Measurements from ENCODE around the gene GRIFIN. TPM values are rescaled to one million over a fixed set of nuclear protein-coding genes. Genes with fewer than 3 reads are reported as not detected.
"Not testable (repeated sequence)": the region's sequence is repeated elsewhere in the genome, so short reads cannot be mapped to it uniquely, and the experiment has no call there.

GRIFIN gene
- total RNA-seq, 2 donors from 2014 or later = not detected

DNA sequence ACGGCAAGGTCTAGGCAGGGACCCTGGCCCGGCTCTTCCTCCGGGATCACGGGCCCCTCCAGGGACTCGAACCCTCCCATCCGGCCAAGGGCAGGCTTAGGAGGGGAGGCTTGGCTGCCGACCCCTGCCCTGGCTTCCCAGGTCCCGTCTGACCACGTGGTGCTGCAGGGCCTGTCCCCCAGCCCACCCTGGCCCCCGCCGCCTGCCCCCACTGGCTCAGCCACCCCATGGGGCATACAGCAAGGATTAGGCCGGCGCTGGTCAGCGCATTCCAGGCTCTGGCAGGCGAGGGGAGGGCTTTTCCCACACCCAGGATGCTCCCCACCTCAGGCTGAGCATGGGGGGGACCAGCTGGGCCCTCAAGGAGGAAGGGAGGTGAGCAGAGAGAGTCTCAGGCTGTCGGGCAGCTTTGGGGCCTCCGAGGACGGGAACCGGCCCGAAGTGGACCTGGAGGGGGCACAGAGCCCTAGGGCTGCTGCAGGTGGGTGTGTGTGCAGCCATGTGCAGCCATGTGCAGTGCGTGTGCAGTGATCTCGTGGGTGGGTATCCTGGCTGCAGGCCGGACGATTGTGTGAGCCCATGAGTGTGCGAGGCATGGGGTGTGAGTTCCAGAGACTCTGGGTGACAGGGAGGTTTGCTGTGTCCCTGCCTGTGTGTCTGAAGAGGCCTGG is 713 bp upstream of the GRIFIN start:
- Mint-ChIP-seq H3K9me3 (no peaks in the 10 kb centered on the region), H3K36me3 (ENCODE audit: insufficient read depth in 2 of 2) (no peaks in the 10 kb centered on the region), H3K27ac (no peak overlapping the region), H3K4me3 (no peak overlapping the region), H3K4me1 (ENCODE audit: low read depth) (no peaks in the 10 kb centered on the region), H3K27me3 (ENCODE audit: low read depth) (no peaks in the 10 kb centered on the region)
- DNase-seq = no peak
- ATAC-seq (replicated peaks in 1 of 2) = no peak

DNA sequence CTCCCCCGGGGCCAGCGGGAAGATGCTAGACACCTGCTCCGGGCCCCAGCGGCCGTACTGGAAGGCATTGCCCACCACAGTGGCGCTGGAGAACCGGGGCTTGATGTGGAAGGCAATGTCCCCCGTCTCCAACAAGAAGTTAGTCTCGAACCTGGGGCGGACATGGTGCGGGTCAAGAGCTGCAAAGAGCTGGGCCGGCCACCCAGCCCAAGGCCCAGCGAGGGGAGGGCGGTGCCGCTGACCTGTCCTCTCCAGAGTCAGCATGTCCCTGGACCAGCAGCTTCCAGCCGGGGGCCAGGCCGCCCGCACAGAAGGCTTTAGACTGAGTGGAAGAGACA is 551 bp downstream of the GRIFIN start:
- peaks cover 6% of the 10 kb centered on the region for H3K27me3 Mint-ChIP-seq (ENCODE audit: low read depth)
- no peak overlapping the region for H3K27ac Mint-ChIP-seq
- ATAC-seq (replicated peaks in 1 of 2) (no peak), DNase-seq (no peak)
- no peak overlapping the region for H3K4me3 Mint-ChIP-seq
- H3K4me1 Mint-ChIP-seq (ENCODE audit: low read depth) = no peaks in the 10 kb centered on the region
- no peaks in the 10 kb centered on the region for H3K9me3 Mint-ChIP-seq
- H3K36me3 Mint-ChIP-seq (ENCODE audit: insufficient read depth in 2 of 2) = no peaks in the 10 kb centered on the region

DNA sequence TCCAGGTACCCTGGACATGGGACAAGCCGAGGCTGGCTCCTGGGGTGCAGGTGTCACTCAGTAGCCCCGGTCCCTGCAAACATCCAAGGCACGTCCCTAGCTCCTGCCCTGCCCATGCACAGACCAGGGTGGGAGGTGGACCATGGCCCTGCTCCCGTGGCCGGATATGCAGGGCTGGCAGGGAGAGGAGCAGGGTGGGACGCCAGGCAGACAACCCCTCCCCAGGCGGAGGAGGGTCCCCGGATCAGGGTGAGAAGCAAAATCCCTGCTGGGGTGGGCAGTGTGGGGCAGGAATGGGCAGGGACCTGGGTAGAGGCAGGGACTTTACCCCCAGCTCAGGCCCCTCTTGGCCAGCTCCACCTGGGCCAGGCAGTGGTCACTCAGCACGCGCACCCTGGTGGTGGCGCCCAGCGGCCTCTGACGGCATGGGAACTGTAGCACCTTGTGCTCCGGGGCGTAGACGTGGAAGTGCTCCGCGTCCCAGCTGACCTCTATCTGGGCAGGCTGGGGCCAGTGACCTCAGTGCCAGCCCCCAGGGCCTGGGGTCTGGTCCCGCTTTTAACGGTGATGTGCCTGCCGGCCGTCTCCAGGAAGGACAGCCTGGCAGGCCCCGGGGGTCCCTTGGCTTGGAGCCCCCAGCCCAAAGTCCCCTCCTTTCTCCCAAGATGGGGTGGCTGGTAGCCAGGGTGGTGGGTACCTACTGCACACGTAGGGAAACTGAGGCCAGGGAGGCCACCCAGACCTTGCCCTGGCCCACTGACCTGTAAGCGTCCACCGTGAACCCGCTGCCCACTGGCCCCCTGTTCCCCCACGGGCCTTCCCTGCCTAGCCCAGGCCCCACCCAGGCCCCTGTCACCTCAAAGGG is 1.2 kb downstream of the GRIFIN start:
- H3K4me3 Mint-ChIP-seq = no peak overlapping the region
- H3K27me3 Mint-ChIP-seq (ENCODE audit: low read depth) = peaks cover 11% of the 10 kb centered on the region
- no peak for ATAC-seq (replicated peaks in 1 of 2)
- H3K27ac Mint-ChIP-seq = no peak overlapping the region
- H3K9me3 Mint-ChIP-seq = no peaks in the 10 kb centered on the region
- DNase-seq = no peak
- H3K4me1 Mint-ChIP-seq (ENCODE audit: low read depth) = no peaks in the 10 kb centered on the region
- no peaks in the 10 kb centered on the region for H3K36me3 Mint-ChIP-seq (ENCODE audit: insufficient read depth in 2 of 2)

DNA sequence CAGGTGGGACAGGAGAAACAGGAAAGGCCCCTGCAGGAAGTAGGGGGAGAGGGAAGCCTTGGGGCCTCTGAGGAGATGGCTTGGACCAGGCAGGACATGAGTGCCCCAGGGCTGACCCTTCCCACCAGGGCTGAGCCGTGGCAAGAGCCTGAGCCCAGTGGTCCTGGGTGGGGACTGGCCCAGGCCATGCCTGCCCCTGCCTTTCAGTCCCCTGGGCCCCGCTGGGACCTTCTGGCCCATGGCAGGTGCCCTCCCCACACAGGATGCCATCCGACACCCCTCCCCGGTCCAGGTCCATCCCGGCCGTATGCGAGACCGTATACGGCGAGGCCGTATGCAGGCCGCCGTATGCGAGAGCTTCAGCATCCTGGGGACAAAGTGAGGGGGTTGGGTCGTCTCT is 2.0 kb downstream of the GRIFIN start:
- DNase-seq (no peak), ATAC-seq (replicated peaks in 1 of 2) (no peak)
- H3K27me3 Mint-ChIP-seq (ENCODE audit: low read depth) = peaks cover 19% of the 10 kb centered on the region

DNA sequence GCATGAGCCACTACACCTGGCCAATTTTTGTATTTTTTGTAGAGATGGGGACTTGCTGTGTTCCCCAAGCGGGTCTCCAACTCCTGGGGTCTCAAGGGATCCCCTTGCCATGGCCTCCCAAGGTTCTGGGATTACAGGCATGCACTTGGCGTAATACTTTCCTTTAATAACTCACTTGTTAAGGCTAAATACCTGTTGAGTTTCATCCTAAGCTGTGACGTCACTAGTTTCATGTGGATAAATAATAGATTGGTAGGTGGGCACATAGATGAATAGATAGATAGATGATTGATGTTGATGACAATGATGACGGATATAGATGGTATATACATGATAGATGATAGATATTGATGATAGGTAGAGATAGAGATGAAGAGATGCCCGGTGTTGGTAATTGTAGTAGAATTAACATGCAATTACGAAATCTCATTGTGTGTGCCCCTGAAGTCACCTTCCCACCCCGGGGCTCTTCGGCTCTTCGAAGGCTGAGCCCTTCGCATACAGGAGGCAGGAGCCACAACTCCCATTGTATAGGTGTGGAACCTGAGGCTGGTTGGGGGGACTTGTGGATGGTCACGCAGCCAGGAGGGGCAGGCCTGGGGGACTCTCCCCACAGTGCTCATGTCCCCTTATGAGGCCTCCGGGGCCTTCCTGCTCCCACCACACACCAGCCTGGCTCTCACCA is 2.6 kb downstream of the GRIFIN start:
- DNase-seq (no peak), ATAC-seq (replicated peaks in 1 of 2) (no peak)
- Mint-ChIP-seq H3K9me3 (no peaks in the 10 kb centered on the region), H3K4me3 (no peak overlapping the region), H3K36me3 (ENCODE audit: insufficient read depth in 2 of 2) (no peaks in the 10 kb centered on the region), H3K27ac (no peak overlapping the region), H3K4me1 (ENCODE audit: low read depth) (peaks cover 6% of the 10 kb centered on the region), H3K27me3 (ENCODE audit: low read depth) (peaks cover 25% of the 10 kb centered on the region)

More for the DNA sequence above, 2.0 kb downstream of the GRIFIN start:
- Mint-ChIP-seq H3K27ac (no peak overlapping the region), H3K4me1 (ENCODE audit: low read depth) (no peaks in the 10 kb centered on the region), H3K36me3 (ENCODE audit: insufficient read depth in 2 of 2) (no peaks in the 10 kb centered on the region), H3K4me3 (no peak overlapping the region), H3K9me3 (no peaks in the 10 kb centered on the region)

DNA sequence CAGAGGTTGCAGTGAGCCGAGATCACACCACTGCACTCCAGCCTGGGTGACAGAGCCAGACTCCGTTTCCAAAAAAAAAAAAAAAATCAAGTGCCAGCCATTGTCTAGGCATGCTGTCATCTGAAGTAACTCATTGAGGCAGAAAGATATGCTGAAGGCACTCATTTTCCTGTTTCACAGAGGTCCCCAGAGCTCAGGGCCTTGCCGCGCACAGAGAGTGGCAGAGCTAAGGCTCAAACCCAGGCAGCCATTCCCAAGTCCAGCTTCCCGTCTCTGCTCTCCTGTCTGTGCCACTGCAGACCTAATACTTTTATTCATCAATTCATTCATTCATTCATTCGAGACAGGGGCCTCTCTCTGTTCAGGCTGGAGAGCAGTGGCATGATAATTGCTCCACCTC is 3.5 kb downstream of the GRIFIN start:
- Mint-ChIP-seq H3K4me3 (no peak overlapping the region), H3K4me1 (ENCODE audit: low read depth) (peaks cover 6% of the 10 kb centered on the region)
- ATAC-seq (replicated peaks in 1 of 2) = no peak

DNA sequence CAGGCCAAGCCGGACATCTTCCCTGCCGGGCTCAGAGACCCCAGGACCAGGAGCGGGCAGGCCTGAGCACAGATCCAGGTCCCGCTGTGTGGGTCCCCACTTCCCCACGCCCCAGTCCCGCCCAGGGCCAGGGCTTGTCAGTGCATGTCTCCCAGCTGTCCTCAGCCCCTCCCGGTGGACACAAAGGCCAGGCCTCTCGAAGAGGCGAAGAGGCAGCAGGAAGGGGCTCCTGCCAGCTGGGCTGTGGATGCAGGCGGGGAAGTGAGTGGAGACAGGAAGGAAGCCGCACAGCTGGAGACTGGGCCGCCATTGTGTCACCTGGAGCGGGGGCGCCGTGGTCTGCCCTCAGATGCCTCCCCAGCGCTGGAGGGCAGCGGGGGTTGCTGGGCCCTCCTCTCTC is 4.8 kb downstream of the GRIFIN start:
- Mint-ChIP-seq H3K36me3 (ENCODE audit: insufficient read depth in 2 of 2) (no peaks in the 10 kb centered on the region), H3K4me1 (ENCODE audit: low read depth) (peaks cover 6% of the 10 kb centered on the region), H3K4me3 (no peak overlapping the region), H3K27me3 (ENCODE audit: low read depth) (peaks cover 25% of the 10 kb centered on the region), H3K27ac (no peak overlapping the region), H3K9me3 (no peaks in the 10 kb centered on the region)
- ATAC-seq (replicated peaks in 1 of 2) (no peak), DNase-seq (no peak)

More for the DNA sequence above, 3.5 kb downstream of the GRIFIN start:
- peaks cover 25% of the 10 kb centered on the region for H3K27me3 Mint-ChIP-seq (ENCODE audit: low read depth)
- H3K36me3 Mint-ChIP-seq (ENCODE audit: insufficient read depth in 2 of 2) = no peaks in the 10 kb centered on the region
- no peak overlapping the region for H3K27ac Mint-ChIP-seq
- no peak for DNase-seq
- no peaks in the 10 kb centered on the region for H3K9me3 Mint-ChIP-seq

DNA sequence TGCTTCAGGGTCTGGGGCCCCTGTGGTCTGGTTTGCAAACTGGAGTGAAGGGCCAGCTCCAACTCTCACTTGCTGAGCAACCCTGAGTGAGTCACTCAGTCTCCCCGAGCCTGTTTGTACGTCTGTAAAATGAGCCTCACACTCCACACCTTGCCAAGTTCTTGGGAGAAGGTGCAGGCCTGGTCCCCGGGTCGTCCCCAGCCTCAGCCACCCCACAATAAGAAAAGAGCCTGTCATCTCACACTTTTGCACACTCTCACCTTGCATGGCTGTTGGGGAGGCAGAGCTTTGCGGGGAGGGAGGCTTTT is 5.2 kb downstream of the GRIFIN start:
- DNase-seq = no peak
- H3K27ac Mint-ChIP-seq = no peak overlapping the region
- H3K36me3 Mint-ChIP-seq (ENCODE audit: insufficient read depth in 2 of 2) = no peaks in the 10 kb centered on the region
- ATAC-seq (replicated peaks in 1 of 2) = no peak
- no peak overlapping the region for H3K4me3 Mint-ChIP-seq
- no peaks in the 10 kb centered on the region for H3K9me3 Mint-ChIP-seq
- H3K4me1 Mint-ChIP-seq (ENCODE audit: low read depth) = peaks cover 6% of the 10 kb centered on the region
- H3K27me3 Mint-ChIP-seq (ENCODE audit: low read depth) = peaks cover 25% of the 10 kb centered on the region

DNA sequence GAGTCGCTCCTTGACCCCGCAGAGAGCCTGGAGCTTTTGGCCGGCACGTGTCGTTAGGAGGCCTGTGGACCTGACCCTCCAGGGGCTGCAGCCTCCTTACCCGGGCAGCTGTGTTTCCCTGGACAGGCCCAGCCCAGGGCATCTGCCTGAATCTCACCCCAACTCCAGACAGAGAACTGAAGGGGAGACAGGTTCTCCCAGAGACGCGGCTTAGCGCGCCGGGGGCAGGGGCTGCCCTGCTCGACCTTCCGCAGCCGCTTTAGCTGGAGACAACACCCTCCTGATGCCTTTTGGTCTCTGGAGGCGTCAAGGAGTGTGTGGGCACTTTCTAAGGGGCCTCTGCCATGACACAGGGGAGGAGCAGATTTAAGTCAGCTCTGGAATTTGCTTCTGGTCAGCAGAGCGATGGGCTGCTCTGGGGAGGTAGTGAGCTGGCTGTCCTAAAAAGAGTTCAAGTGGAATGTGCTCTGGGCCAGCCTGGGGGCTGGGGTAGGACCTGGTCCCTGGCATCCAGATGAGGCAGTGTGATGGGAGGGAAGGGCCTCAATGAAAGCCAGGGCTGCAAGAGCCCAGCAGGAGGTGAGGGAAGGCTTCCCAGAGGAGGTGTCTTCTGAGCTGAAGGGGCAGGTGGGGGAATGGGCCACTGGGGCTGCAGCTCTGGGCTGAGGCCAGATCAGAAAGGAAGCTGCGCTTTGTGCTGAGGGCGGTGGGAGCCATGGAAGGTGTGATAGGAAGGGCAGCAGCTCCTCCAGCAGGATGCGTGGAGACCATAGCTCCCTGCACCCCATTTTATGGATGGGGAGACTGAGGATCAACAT is 5.8 kb downstream of the GRIFIN start:
- H3K27ac Mint-ChIP-seq = no peak overlapping the region
- H3K4me3 Mint-ChIP-seq = no peak overlapping the region
- no peak for DNase-seq
- ATAC-seq (replicated peaks in 1 of 2) = no peak
- peaks cover 6% of the 10 kb centered on the region for H3K4me1 Mint-ChIP-seq (ENCODE audit: low read depth)
- peaks cover 25% of the 10 kb centered on the region for H3K27me3 Mint-ChIP-seq (ENCODE audit: low read depth)
- no peaks in the 10 kb centered on the region for H3K36me3 Mint-ChIP-seq (ENCODE audit: insufficient read depth in 2 of 2)
- no peaks in the 10 kb centered on the region for H3K9me3 Mint-ChIP-seq

DNA sequence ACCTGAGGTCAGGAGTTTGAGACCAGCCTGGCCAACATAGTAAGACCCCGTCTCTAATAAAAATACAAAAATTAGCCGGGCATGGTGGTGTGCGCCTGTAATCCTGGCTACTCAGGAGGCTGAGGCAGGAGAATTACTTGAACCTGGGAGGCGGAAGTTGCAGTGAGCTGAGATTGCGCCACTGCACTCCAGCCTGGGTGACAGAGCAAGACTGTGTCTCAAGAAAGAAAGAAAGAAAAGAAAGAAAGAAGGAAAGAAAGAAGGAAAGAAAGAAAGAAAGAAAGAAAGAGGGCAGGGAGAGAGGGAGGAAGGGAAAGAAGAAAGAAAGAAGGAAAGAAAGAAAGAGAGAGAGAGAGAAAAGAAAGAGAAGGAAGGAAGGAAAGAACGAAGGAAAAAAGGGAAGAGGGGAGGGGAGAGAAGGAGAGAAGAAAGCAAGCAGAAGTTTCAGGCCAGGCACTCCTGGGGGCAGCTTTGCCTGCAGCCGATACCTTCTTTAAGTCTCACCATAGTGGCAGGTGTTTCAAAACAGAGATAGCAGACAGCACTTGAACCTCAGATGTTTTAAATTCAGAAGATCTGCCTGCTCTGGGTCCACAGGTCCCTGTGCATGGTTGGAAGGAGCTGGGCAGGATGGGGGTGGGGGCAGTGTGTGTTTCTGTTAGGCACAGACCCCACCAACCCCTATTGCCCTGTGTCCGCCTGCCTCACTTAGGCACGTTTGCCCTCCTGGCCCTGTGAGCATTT is 6.6 kb downstream of the GRIFIN start:
- H3K36me3 Mint-ChIP-seq (ENCODE audit: insufficient read depth in 2 of 2); H3K9me3 Mint-ChIP-seq; H3K4me3 Mint-ChIP-seq; H3K4me1 Mint-ChIP-seq (ENCODE audit: low read depth); H3K27ac Mint-ChIP-seq; DNase-seq; ATAC-seq (replicated peaks in 1 of 2): not testable (repeated sequence)
- H3K27me3 Mint-ChIP-seq (ENCODE audit: low read depth) = peaks cover 25% of the 10 kb centered on the region

DNA sequence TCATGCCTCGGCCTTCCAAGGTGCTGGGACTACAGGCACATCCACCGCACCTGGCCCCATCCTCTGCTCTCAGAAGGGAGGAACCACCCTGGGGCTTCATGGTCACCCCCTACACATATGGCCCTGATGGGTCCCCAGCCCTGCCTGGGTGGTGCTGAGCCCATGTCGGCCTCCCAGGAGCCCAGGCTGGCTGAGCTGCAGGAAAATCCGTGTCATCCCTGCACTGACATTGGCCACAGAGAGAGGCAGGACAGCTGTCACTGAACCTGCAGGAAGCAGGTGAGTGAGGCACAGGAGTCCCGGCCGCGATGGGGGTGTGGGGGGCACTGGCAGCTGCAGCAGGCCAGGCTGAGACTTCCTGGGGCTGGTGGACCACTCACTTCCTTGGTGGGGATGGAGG is 8.0 kb downstream of the GRIFIN start:
- H3K4me1 Mint-ChIP-seq (ENCODE audit: low read depth) = peaks cover 6% of the 10 kb centered on the region
- no peaks in the 10 kb centered on the region for H3K36me3 Mint-ChIP-seq (ENCODE audit: insufficient read depth in 2 of 2)
- H3K27me3 Mint-ChIP-seq (ENCODE audit: low read depth) = peaks cover 25% of the 10 kb centered on the region
- H3K9me3 Mint-ChIP-seq = no peaks in the 10 kb centered on the region
- no peak for DNase-seq
- no peak overlapping the region for H3K4me3 Mint-ChIP-seq
- H3K27ac Mint-ChIP-seq = no peak overlapping the region
- ATAC-seq (replicated peaks in 1 of 2) = no peak

DNA sequence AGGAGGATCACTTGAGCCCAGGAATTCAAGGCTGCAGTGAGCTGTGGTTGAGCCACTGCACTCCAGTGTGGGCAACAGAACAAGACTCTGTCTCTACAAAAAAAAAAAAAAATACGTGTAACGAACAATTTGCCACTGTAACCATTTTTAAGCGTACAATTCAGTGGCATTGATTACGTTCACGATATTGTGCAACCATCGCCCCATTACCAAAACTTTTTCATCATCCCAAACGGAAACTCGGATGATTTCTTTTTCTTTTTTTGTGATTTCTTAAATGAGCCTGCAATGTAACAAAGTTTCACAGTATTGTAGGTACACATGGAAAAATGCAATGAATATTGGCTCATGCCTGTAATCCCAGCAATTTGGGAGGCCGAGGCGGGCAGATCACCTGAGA is 9.5 kb downstream of the GRIFIN start:
- ATAC-seq (replicated peaks in 1 of 2) = no peak

More for the DNA sequence above, 9.5 kb downstream of the GRIFIN start:
- no peak overlapping the region for H3K4me3 Mint-ChIP-seq
- no peaks in the 10 kb centered on the region for H3K9me3 Mint-ChIP-seq
- H3K4me1 Mint-ChIP-seq (ENCODE audit: low read depth) = peaks cover 6% of the 10 kb centered on the region
- H3K36me3 Mint-ChIP-seq (ENCODE audit: insufficient read depth in 2 of 2) = no peaks in the 10 kb centered on the region
- peaks cover 25% of the 10 kb centered on the region for H3K27me3 Mint-ChIP-seq (ENCODE audit: low read depth)
- no peak for DNase-seq
- H3K27ac Mint-ChIP-seq = no peak overlapping the region

All from activated T-cell treated with anti-CD3 and anti-CD28 coated beads, Interleukin-2, amount 50 U/mL, for 72 hours (primary cell).